ENCODE measurements around the gene RBFOX2.
A peak's percentile ranks its signal among the peaks of the same experiment; 100 is the strongest.

Gene RBFOX2

GRCh38 chr22:36069368-36069767, 40.7 kb upstream of the RBFOX2 start:
- Mint-ChIP-seq H3K9me3 (no peaks in the 10 kb centered on the region), H3K4me1 (peaks cover 5% of the 10 kb centered on the region), H3K4me3 (no peak overlapping the region), H3K36me3 (ENCODE audit: low read depth) (no peaks in the 10 kb centered on the region), H3K27ac (no peak overlapping the region), H3K27me3 (ENCODE audit: low read depth) (no peaks in the 10 kb centered on the region)
- TF ChIP-seq CTCF (IDR thresholded peaks at IDR 0.05; ENCODE audit: unreplicated experiment in 3 of 3), result no peak

GRCh38 chr22:36068776-36069344, 40.2 kb upstream of the RBFOX2 start:
- H3K4me3 Mint-ChIP-seq, result no peak overlapping the region
- H3K9me3 Mint-ChIP-seq, result no peaks in the 10 kb centered on the region
- H3K27ac Mint-ChIP-seq, result no peak overlapping the region
- H3K4me1 Mint-ChIP-seq, result peaks cover 8% of the 10 kb centered on the region
- no peaks in the 10 kb centered on the region for H3K36me3 Mint-ChIP-seq (ENCODE audit: low read depth)
- no peak for TF ChIP-seq CTCF (IDR thresholded peaks at IDR 0.05; ENCODE audit: unreplicated experiment in 3 of 3)
- no peaks in the 10 kb centered on the region for H3K27me3 Mint-ChIP-seq (ENCODE audit: low read depth)

- peak overlapping the region in 2 of 3 experiments; percentile 21 to 38 for H3K27ac Mint-ChIP-seq
- H3K36me3 Mint-ChIP-seq (ENCODE audit: low read depth), result no peaks in the 10 kb centered on the region
- peaks cover 20% of the 10 kb centered on the region for H3K4me1 Mint-ChIP-seq
- peak overlapping the region; percentile 31 to 52 (median 48) for H3K4me3 Mint-ChIP-seq
- no peaks in the 10 kb centered on the region for H3K27me3 Mint-ChIP-seq (ENCODE audit: low read depth)
- no peak for TF ChIP-seq CTCF (IDR thresholded peaks at IDR 0.05; ENCODE audit: unreplicated experiment in 3 of 3)
- H3K9me3 Mint-ChIP-seq, result peaks cover 2% of the 10 kb centered on the region
These were observed 38.6 kb upstream of the RBFOX2 start for GRCh38 chr22:36067235-36067558.

- H3K27ac Mint-ChIP-seq, result peak overlapping the region; percentile 69 to 89 (median 84)
- peaks cover 2% of the 10 kb centered on the region for H3K9me3 Mint-ChIP-seq
- H3K4me1 Mint-ChIP-seq, result peaks cover 20% of the 10 kb centered on the region
- no peaks in the 10 kb centered on the region for H3K27me3 Mint-ChIP-seq (ENCODE audit: low read depth)
- TF ChIP-seq CTCF (IDR thresholded peaks at IDR 0.05; ENCODE audit: unreplicated experiment in 3 of 3), result peak; percentile 100
- no peaks in the 10 kb centered on the region for H3K36me3 Mint-ChIP-seq (ENCODE audit: low read depth)
- H3K4me3 Mint-ChIP-seq, result peak overlapping the region; percentile 83 to 85 (median 84)
These were observed 37.3 kb upstream of the RBFOX2 start for GRCh38 chr22:36065775-36066544.

GRCh38 chr22:36065462-36065774, 36.8 kb upstream of the RBFOX2 start:
- TF ChIP-seq CTCF (IDR thresholded peaks at IDR 0.05; ENCODE audit: unreplicated experiment in 3 of 3), result no peak
- Mint-ChIP-seq H3K4me3 (peak overlapping the region; percentile 83 to 85 (median 84)), H3K9me3 (peaks cover 2% of the 10 kb centered on the region), H3K27me3 (ENCODE audit: low read depth) (no peaks in the 10 kb centered on the region), H3K36me3 (ENCODE audit: low read depth) (no peaks in the 10 kb centered on the region), H3K27ac (peak overlapping the region; percentile 53 to 84 (median 69)), H3K4me1 (peaks cover 20% of the 10 kb centered on the region)

GRCh38 chr22:36064358-36064757, 35.7 kb upstream of the RBFOX2 start:
- H3K4me3 Mint-ChIP-seq, result peak overlapping the region in 2 of 3 experiments; percentile 1
- no peak for TF ChIP-seq CTCF (IDR thresholded peaks at IDR 0.05; ENCODE audit: unreplicated experiment in 3 of 3)
- no peaks in the 10 kb centered on the region for H3K36me3 Mint-ChIP-seq (ENCODE audit: low read depth)
- H3K27ac Mint-ChIP-seq, result peak overlapping the region in 1 of 3 experiments; percentile 69
- H3K9me3 Mint-ChIP-seq, result peaks cover 2% of the 10 kb centered on the region
- H3K4me1 Mint-ChIP-seq, result peaks cover 20% of the 10 kb centered on the region
- H3K27me3 Mint-ChIP-seq (ENCODE audit: low read depth), result no peaks in the 10 kb centered on the region

All from nephron (organoid).